NK-92 (cell line): Measurements from ENCODE around the gene ITIH5.
"Not testable (repeated sequence)": the region's sequence is repeated elsewhere in the genome, so short reads cannot be mapped to it uniquely, and the experiment has no call there.

Experiments used
- DNase-seq: peaks from one replicate; lab custom pipeline; 2025; ENCODE audit not compliant: unreplicated experiment; lab: John Stamatoyannopoulos, UW

Gene ITIH5

DNA sequence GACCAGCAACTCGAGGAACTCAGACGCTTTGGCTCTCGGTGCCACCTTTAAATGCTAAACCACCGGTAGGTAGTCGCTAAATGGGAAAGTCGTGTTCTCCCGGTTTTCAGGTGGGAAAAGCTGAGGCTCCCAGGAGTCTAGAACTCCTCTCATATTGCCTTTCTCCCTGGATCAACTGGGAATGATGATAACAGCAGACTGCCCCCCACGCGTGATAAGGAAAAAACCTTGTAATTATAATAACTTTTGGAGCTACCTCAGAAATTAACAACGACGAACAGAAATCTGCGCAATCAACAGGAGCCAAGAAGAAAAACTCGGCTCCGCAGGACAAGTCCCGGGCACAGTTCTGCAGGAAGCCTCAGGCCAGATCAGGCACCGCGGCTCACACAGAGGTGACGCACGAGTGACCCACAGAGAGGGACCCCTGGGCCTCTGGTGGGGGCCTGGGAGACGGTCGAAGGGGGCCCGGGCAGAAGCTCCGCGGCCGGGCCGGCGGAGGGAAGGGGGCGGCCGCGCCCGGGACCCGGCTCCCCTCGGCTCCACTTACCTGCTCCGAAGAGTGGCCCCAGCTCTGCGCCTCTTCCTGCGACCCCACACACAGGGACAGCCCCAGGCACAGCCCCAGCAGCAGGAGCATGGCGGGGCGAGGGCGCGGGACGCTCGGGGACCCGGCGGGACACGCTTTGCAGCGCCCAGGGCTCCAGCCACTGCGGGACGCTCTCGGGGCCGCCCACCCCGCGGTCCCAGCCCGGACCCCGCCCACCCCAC is at the start of gene ITIH5:
Gene ITIH5 (minus strand): TSS at position 714 of the 771 bp plus-strand sequence. CDS start 74 bp downstream, at position 640.
- DNase-seq: no peak

DNA sequence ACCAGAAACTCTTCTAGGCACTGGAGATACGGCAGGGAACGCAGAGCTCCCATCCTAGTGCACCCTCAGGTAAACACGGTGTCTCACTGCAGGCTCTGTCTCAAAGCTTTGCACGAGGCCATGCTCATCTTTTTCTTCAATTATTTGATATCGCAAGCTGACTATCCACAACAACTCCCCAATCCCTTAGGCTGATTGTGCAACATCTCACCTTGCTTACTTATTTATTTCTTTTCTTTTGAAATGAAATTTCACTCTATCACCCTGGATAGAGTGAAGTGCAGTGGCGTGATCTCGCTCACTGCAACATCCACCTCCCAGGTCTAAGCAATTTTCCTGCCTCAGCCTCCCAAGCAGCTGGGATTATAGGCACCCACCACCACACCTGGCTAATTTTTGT is 48.7 kb upstream of the ITIH5 start:
- DNase-seq: no peak

DNA sequence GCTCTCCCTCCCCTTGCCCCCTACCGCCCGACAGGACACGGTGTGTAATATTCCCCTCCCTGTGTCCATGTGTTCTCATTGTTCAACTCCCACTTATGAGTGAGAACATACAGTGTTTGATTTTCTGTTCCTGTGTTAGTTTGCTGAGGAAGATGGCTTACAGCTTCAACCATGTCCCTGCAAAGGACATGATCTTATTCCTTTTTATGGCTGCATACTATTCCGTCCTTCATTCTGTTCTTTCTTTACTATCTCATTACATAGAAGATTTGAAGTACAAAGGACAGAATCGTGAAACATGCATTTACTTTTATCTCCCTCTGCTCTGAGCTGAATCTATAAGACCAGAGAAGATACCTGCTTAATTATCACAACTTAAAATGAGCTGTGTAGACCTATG is 44.3 kb upstream of the ITIH5 start:
- not testable (repeated sequence) for DNase-seq

DNA sequence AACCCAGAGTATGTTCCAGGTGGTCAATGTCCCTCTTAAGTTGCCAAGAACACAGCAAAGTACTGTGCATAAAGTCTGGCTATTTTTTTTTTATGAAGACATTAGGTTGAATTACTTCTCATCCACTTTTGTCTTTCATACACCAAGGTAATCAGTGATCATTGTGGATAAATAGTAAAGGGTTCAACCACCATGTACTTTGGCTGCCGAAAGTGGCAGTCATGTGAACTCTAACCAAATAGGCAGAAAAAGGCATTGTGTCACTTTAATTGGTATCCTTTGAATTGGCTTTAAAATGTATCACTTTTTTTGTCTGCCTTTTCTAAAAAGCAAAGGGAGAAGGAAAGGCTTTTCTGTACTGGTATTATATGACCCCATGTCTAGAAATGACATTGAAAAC is 43.7 kb upstream of the ITIH5 start:
- no peak for DNase-seq

DNA sequence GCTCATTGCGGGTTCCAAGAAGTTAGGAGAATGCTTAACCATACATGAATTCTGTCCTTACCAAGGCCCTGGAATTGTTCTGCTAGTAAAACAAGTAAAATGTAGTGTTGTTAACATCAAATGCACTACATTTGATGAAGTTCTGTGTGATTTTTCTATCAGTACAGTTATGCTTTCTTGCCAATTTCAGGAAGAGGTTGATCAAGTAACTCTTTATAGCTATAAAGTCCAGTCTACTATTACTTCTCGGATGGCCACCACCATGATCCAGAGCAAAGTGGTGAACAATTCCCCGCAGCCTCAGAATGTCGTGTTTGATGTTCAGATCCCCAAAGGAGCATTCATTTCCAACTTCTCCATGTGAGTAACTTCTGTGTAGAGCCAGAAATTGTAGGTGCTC is 42.1 kb upstream of the ITIH5 start:
- DNase-seq: no peak

DNA sequence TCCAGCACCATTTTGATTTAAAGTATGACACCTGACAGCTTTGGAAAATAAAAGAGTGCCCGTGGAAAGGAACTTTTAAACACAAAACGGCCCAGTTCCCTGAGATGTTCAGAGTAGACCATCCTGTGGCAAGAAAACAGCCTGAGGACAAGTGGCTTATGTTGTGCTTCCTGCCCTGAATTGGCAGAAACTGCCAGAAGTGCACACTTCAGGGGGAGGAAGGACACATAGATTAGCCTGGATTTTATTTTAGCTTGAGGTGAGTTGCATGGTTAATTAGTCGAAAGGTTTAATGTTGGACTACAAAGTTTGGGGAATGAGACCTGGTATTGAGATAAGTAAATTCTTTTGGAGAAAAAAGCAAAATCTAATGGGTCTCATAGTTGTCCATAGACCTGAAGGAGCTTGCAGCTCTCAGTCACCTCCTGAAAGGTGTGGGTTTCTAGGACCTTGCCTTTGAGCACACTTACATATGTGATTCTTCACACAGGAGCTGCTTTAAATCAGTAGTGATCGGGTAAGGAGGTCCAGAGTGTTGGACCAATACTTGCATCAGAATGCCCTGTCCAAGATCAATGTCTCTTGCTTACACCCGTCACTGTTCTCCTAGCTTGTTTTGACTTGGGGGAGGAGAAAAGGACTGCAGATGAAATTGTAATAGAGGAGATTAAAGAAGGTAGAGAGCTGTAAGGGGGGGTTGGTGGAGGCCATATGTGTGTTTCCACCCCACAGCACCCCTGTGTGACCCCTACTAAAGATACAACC is 41.3 kb upstream of the ITIH5 start:
- DNase-seq: no peak

DNA sequence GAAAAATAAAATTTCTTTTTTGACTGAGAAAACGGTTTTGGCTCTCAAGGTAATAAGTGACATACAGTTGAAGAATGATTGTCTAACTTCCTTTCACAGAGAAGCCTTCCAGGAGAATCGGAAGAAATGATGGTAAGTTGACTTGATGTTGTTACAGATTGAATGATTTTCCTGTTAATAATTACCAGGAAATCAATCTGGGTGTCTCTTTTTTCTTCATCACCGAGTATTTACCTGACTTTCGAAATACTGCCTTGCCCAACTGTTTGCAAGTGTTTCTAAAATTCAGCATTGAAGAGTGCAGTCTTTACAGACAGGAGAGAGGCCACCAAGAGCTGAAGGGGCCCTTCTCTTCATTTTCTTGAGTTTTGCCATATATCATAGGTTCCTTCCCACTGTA is 40.3 kb upstream of the ITIH5 start:
- no peak for DNase-seq

DNA sequence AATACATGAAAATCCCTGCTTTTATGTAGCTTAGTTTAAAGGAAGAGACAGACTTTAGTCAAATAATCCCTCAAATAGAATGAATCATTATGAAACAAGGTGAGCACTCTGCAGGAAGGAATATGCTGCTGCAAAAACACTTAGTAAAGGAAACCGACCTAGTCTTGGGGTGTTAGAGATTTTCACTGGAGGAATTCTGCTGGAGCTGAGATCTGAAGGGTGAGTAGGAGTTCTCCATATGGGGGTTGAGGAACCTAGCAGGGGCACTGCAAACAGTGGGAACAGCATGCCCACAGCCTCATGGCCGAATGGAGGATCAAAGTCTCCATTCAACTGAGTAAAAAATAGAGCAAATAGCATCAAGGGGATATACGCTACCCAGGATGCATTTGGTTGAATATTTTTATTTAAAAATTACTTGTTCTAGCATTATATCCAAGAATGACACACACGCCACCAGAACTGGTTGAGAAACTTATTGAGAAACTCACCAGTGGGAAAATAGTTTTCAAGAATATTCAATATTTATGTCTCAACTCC is 39.8 kb upstream of the ITIH5 start:
- no peak for DNase-seq

DNA sequence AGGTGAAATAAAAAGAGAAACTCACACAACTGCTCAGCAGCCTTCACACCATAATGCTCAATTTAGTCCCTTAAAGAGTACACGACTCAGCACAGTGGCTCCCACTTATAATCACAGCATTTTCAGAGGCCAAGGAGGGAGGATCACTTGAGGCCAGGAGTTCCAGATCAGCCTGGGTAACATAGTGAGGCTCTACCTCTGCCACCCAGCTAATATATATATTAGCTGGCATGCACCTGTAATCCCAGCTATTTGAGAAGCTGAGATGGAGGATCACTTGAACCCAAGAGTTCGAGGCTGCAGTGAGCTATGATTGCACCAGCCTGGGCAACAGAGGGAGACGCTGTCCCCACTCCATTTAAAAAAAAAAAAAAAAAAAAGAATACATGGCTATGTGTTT is 38.6 kb upstream of the ITIH5 start:
- DNase-seq: no peak

DNA sequence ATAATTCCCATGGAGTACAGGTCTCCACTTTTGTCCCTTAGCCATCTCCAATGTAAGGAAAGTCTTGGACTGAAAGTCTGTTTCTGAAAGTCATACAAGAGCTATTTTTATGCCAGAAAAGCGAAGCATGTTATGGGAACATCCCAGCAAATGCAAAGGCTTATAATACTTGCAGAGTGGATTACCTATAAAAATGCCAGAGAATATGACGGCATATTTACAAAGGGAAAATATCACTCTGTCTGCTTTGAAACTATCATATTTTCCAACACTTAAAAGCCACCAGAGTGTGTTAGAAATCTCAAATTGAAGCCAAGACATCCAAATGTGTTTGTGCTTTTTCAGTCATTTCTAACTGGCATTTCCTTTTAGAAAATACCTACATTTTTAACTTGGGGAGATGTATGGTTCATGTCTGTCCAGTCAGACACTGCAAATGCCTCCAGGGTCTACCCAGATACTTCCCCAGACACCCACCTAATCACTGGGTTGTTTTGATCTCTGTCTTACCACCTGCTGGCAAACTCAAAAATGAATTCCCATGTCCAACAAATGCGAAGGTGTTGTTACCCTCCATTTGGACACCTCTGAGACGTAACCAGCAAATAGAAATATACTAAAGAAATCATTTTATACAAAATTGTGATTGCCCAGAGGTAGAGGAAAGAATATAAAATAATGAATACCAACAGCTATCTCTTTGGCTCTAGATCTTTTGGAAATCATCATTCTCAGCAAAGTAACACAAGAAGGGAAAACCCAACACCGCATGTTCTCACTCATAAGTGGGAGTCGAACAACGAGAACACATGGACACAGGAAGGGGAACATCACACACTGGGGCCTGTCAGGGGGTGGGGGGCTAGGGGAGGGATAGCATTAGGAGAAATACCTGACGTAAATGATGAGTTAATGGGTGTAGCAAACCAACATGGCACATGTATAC is 37.6 kb upstream of the ITIH5 start:
- DNase-seq: no peak

DNA sequence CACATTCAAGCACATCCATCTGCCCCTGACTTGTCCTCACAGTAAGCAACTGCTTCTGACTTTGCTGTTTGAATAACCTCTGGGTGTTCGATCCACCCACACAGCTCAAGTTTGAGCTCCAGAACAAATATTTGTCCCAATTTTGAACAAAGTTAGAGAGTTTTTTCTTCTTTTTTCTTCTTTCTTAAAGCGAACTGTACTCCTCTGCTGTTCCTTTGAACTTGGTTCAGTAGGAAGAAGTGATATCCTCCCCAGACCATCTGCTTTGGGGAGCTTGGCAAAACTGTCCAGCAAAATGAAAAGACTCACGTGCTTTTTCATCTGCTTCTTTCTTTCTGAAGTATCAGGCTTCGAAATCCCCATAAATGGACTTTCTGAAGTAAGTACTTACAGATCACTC is 36.4 kb upstream of the ITIH5 start, which contains the start of gene ITIH2:
Gene ITIH2 (plus strand): TSS at position 177 of the 400 bp plus-strand sequence. CDS start 119 bp downstream, at position 296.
- no peak for DNase-seq

DNA sequence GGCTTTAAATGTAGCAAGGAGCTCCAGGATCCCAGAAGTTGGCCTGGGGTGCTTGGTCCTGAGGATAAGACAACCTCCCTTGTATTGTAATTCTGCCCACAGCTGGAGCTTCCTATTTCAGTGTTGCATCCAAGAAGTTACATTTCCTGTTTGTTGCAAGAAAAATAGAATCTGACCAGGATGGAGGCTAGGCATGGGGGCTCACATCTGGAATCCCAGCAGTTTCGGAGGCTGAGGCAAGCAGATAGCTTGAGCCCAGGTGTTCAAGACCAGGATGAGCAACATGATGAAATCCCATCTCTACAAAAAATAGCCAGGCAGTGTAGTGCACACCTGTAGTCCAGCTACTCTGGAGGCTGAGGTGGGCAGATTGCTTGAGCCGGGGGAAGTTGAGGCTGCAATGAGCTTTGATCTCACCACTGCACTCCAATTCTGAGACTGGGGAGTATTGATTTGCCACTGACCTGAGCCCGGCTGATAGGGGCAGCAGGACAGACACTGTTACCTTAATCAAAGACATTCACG is 35.6 kb upstream of the ITIH5 start:
- no peak for DNase-seq

DNA sequence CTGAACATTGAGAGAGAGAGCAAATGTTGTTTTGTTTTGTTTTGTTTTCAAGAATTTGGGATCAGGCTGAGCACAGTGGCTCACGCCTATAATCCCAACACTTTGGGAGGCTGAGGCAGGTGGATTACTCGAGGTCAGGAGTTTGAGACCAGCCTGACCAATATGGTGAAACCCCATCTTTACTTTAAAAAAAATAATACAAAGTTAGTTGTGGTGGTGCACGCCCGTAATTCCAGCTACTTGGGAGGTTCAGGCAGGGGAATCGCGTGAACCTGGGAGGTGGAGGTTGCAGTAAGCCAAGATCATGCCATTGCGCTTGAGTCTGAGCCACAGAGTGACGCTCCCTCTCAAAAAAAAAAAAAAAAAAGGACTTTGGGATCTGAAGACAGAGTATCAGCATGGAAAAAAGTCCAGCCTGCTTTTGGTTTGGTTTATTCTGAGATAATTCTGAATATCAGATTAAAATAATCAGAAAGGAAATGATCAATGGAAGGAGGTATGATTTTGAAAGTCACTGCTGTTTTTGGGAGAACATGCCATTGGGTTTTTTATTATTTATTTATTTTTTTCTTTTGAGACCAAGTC is 34.5 kb upstream of the ITIH5 start:
- no peak for DNase-seq

DNA sequence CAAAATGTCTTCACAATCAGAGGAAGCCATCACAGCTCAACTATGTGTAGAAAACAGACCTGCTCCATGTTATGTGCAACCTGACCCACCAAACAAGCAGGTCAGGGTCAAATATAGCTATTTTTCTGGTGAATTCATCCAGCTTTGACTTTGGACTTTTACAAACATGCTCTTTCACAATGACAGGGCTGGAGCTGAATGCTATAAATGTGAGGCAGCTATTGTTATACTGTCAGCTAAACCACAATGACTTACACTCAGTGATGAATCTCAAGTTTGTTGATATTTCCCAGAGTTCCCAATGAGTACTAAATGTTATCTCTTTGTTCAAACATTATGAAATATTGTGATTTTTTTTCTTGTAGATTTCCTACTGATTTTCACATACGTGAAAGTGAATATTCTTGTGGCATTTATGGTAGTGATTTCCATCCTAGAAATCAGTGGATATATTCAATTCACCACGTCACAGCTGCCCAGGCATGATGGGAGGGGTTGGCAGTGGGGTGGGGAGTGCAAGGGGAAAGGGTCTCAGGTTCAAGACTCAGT is 33.9 kb upstream of the ITIH5 start:
- no peak for DNase-seq

DNA sequence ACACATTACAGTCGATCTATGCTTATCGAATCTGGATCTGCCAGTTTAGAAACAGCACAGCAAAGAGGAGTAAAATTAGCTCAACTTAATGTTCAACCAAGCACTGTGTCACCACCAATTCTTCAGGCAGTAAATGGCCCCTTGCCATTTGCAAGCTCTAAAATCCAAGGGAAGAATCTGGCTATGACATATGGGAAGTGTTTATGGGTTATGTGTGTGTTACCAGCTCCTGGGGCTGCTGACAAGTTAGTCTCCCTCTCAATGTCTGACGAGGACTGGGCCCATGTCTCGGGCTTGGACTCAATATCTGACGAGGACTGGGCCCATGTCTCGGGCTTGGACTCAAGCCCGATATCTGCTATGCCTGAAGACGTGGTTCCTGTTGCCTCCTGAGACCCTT is 30.7 kb upstream of the ITIH5 start:
- DNase-seq: no peak

DNA sequence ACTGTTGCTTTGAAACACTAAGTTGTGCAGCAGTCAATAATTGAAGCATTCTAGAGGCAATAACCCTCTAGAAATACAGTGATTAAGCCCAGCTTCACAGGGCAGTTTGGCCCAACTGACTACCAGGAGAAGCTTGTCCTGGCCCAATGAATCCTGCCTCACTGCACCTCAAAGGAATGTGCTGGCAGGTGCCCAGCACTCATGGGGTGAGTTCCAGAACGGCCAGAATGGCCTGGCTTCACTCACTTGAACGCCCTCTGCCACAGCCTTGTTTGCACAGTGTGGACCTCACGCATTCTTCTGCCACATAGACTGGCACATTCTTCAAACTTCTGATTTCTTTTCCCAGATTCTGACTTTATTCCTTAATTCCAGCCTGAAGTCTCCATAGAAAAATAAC is 29.8 kb upstream of the ITIH5 start:
- DNase-seq: no peak

DNA sequence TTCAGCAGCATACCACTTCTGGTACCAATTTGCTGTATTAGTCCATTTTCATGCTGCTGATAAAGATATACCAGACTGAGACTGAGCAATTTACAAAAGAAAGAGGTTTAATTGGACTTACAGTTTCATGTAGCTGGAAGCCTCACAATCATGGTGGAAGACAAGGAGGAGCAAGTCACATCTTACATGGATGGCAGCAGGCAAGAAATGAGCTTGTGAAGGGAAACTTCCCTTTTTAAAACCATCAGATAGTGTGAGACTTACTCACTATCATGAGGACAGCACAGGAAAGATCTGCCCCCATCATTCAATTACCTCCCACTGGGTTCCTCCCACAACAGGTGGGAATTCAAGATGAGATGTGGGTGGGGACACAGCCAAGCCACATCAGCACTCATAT is 26.4 kb upstream of the ITIH5 start:
- not testable (repeated sequence) for DNase-seq

DNA sequence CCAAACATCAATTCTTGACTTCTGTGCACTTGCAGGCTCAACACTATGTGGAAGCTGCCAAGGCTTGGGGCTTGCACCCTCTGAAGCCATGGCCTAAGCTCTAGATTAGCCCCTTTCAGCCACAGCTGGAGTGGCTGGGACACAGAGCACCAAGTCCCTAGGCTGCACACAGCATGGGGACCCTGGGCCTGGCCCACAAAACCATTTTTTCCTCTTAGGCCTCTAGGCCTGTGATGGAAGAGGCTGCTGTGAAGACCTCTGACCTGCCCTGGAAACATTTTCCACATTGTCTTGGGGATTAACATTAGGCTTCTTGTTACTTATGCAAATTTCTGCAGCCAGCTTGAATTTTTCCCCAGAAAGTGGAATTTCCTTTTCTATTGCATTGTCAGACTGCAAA is 25.6 kb upstream of the ITIH5 start:
- DNase-seq: not testable (repeated sequence)

DNA sequence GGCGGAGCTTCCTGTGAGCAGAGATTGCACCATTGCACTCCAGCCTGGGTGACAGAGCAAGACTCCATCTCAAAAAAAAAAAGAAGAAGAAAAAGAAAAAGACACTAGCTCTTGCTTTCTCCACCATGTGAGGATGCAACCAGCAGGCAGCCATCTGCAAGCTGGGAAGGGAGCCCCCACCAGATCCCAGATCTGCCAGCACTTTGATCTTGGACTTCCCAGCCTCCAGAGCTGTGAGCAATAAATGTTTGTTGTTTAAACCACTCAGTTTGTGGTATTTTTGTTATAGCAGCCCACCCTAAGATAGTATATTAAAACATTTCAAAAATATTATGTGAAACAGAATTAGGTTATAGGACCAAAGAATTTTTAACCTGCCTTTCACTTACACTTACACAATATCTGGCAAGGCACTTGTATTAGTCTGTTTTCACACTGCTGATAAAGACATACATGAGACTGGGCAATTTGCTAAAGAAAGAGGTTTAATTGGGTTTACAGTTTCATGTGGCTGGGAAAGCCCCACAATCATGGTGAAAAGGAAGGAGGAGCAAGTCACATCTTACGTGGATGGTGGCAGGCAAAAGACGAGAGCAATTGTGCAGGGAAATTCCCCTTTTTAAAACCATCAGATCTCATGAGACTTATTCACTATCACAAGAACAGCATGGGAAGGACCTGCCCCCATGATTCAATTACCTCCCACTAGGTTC is 24.3 kb upstream of the ITIH5 start:
- DNase-seq: not testable (repeated sequence)
